GM19452 (cell line): ENCODE measurements around the gene ASAH2.
"Not testable (repeated sequence)": the region's sequence is repeated elsewhere in the genome, so short reads cannot be mapped to it uniquely, and the experiment has no call there.

Source experiments
- ATAC-seq: cut with Tn5 transposase; IDR thresholded peaks from one replicate; pipeline ENCODE4 v1.9.1; 2021; ENCODE audit not compliant: unreplicated experiment

ASAH2 gene

DNA sequence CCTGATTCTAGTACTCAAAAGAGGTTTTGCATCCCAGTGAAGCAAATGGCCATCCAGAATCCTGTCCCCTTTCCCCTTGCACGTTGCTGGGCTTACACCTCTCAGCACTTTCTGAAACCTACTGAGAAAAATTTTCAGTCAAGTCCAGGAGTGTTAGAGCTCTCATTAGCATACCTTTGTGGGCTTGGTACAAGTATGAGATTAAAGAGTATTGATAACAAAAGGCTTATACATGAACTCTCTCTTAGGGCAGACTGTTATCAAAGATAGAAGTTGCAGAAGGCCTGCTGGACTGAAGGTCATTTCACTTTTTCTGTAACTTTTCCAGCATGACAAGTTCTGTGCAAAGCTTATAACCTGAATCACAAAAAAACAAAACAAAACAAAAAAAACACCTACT lies at the start of gene ASAH2:
Gene ASAH2, minus strand, starts transcription at position 123 of the 400 bp plus-strand sequence. CDS start 2,906 bp downstream, outside the sequence.
- ATAC-seq = no peak

DNA sequence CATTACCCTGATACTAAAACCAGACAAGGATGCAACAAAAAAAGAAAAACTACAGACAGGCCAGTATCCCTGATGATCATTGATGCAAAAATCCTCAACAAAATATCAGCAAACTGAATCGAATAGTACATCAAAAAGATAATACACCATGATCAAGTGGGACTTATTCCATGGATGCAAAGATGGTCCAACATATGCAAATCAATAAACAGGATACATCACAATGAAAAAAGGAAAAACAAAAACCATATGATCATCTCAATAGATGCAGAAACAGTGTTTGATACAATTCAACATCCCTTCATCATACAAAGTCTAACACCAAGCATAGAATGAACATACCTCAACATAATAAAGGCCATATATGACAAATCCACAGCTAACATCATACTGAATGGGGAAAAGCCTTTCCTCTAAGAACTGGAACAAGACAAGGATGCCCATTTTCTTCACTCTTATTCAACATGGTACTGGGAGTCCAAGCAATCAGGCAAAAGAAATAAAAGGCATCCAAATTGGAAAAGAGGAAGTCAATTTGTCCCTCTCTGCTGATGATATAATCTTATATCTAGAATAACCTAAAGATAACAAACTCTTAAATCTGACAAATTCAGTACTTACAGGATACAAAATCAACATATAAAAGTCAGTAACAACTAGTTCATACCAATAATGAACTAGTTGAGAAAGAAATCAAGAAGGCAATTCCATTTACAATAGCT lies 48.8 kb upstream of the ASAH2 start:
- no peak for ATAC-seq

DNA sequence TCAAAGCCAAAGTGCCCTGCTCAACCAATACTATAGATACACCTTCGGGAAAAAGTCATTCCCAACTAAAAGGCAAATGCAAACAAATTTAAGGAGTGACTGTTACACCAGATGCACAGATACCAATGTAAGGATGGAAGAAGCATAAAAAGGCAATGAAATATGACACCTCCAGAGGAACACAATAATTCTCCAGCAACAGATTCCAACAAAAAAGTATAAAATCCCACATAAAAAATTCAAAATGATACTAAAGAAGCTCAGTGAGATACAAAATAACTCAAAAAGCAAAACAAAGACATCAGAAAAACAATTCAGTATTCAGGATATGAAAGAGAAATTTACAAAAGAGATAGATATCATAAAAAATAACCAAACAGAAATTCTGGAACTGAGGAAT lies 44.1 kb upstream of the ASAH2 start:
- no peak for ATAC-seq

- ATAC-seq = no peak
Observed at GRCh38 chr10:50294582-50294981, 43.3 kb upstream of the ASAH2 start.

DNA sequence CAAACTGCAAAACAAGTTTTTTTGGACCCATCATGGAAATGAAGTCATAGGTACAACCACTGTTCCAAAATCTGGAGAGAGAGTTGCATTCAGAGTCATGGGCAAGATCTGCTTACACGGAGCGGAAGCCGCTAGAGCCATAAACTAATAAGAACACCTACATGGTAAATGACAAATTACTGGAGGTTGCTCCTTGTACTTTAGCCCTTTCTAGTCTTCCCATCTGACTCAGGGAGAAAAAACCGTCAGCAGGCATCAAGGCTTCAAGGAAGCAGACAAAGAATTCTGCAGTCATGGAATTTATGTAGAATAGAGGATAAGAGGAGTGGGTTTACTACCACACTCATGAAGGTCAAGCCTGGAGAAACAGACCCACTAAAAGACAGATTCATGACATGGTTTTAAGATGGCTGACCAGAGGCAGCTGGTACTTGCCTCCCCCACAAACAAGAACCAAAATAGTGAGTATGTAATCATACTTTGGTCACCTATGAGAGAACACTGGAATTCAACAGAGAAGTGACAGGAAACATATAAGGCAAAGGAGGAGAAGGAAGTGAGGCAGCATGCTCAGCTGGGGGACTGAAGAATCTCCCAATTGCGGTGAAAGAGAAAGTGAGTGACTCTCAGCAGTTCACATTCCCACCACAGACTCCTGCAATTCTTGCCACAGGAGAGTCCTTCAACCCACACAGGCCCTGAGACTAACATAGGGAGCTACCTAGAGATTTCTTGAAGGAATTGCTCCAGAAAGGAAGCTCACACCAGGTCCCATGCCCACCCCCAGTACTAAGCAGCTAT lies 42.4 kb upstream of the ASAH2 start:
- no peak for ATAC-seq

DNA sequence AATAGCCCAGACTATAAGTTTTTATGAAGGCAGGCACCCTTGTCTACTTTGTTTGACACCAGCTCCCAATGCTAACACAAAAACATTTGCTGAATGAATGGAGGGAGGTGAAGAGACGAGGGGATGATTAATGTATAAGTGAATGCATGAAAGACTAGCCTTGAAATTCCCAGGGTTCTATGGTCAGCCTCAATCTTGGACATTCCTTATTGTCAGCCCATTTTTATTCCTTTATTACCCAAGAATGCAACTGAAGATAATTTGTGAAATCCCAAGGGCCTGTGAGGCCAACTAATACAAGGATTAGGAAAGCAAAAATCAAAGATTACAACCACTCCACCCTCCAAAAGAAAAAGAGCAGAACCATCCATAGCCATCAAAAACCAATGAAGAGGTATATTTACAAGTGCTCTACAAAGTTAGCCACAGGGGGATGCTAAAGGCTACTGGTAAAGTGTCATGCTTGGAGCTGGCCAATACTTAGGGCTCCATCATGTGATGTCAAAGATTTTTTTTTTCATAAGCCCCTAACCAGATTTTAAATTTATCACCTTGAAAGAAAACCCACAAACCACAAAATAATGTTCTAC lies 40.0 kb upstream of the ASAH2 start:
- ATAC-seq = no peak

GRCh38 chr10:50289196-50289595 lies 37.9 kb upstream of the ASAH2 start:
- ATAC-seq = no peak

DNA sequence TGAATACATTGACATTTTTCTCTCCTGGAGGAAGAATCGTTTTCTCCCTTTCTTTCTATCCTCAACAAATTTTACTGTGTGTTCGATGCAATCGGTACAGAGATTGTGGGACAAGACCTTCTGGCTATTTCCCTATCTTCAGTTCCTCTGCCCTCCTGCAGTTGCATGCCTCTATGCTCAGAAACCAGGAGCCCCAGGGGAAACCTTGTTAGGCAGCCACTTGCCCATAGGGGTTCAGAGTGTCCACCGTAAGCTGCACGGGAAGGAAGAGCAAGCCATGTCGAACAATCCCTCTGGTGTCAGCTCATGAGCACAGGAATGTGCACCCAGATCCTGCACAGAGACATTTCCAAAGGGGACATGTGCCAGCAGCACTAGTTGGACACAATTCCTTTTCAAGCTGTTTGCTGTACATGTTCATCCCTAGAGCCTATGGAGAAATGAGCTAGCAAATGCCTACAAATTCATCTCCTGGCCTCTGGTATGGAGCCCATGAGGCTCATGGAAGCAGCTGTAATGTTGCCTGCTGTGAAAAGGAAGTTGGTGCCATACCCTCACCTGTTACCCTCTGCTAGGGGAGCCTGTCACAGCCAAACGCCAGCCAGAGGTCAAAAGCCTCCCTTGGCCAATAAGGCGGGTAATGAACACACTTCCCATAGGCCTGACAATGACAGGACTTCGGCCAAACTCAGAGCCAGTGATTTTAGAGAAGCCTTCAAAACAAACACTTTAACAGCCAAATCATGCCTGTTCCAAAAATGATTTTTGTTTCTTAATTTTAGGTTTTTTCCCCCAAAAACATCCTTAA lies 35.9 kb upstream of the ASAH2 start:
- no peak for ATAC-seq

- ATAC-seq = no peak
Observed at GRCh38 chr10:50286517-50286916, 35.2 kb upstream of the ASAH2 start.

GRCh38 chr10:50281967-50282522 lies 30.7 kb upstream of the ASAH2 start:
- ATAC-seq = no peak

- no peak for ATAC-seq
Observed at GRCh38 chr10:50281210-50281966, 30.1 kb upstream of the ASAH2 start.

- no peak for ATAC-seq
Observed at GRCh38 chr10:50280049-50280841, 28.9 kb upstream of the ASAH2 start.

DNA sequence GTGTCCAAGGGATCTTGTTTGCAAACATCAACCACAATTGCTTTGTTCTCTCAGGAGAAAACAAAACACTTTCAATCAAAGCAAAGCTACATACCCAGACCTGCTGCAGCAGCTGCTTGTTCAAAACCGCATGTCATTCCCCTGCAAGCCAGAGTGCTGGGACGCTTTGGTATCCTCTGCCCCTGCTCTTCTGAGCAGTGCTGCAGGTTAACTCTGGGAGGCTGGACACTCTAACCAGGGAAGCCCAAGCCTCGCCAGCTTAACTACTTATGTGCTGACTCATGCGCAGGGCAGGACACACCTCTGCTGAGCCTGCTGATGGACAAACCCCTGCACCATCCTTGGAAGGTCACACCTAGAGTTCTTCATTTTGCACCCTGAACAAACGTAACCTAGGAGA lies 28.2 kb upstream of the ASAH2 start:
- no peak for ATAC-seq

DNA sequence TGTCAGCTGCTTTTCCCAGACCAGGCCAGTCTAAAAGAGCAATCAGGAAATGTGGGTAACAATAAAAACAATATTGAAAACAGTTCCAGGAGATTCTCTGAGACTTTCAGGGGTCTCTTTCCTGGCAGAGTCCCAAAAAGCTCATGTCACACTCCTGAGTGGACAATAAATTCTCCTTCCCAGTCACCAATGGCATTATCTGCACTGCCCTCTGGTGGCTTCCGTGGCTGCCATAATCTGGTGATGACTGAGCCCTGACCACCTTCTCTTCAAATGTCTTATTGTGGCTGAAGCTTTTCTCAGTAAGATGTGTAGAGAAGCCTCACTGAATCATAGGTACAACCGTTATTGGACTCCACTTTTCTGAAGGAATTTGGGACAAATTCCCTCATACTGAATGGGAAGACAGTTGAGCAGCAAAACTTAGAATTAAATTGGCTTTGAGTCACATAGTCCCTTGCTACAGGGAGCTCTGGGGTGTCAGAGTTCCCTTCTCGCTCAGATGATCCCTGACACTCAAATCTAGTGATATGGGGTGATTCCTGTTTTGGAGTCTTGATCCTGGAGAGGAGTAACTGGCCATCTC lies 24.4 kb upstream of the ASAH2 start:
- ATAC-seq = peak; percentile 61

DNA sequence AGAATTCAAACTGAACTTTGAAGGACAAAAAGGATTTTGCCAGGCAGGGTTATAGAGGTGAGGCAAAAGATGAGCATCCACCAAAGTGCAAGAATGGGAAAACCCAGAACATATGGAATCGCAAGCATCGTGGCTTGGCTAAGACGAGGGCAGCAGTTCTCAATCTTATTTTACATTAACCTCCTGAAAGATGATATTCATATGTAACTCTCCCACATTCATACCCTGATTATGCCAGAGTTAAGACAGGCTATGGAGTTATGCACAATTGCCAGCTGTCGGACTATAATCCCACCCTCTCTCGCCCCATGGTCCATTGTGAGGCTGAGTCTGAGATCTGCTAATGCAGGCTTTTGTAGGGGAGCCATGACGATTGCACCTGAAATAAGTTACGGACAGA lies 21.2 kb upstream of the ASAH2 start:
- no peak for ATAC-seq

DNA sequence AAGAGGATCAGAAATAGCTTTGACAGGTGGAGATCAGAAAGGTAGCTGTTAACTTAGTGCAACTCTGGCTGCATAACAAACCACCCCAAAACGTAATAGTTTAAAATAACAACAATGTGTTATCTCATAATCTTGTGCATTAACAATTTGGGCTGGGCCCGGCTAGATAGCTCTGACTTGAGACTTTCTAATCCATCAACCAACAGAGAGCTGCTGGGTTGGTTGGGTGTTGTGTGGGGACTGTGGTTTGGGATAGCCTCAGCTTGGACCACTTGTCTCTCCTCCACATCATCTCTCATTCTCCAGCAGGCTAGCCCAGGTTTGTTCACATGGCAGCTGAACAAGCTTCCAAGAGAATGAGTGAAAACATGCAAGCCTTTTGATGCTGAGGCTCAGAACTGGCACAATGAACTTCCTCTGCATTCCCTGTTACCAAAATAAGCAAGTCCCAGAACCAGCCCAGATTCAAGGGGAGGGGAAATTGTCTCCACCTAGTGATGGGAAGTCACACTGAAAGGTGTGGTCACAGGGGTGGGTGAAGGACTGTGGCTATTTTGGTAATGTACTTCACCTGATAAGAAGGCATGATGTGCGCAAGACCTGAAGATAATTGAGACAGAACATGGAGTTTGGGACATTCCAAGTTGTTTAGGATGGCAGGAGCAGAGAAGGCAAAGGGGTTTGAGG lies 20.4 kb upstream of the ASAH2 start:
- ATAC-seq = no peak

GRCh38 chr10:50267877-50268276 lies 16.6 kb upstream of the ASAH2 start:
- not testable (repeated sequence) for ATAC-seq

- not testable (repeated sequence) for ATAC-seq
Observed at GRCh38 chr10:50262625-50263024, 11.3 kb upstream of the ASAH2 start.
